GM18870 (cell line): ENCODE data around the gene TMEM115.
A peak's percentile ranks its signal among the peaks of the same experiment; 100 is the strongest.

Experiments
- ATAC-seq: cut with Tn5 transposase; IDR thresholded peaks from one replicate; pipeline ENCODE4 v1.9.1; 2021; ENCODE audit warnings: moderate library complexity; ENCODE audit not compliant: unreplicated experiment

The TMEM115 gene, protein sequence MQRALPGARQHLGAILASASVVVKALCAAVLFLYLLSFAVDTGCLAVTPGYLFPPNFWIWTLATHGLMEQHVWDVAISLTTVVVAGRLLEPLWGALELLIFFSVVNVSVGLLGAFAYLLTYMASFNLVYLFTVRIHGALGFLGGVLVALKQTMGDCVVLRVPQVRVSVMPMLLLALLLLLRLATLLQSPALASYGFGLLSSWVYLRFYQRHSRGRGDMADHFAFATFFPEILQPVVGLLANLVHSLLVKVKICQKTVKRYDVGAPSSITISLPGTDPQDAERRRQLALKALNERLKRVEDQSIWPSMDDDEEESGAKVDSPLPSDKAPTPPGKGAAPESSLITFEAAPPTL

DNA sequence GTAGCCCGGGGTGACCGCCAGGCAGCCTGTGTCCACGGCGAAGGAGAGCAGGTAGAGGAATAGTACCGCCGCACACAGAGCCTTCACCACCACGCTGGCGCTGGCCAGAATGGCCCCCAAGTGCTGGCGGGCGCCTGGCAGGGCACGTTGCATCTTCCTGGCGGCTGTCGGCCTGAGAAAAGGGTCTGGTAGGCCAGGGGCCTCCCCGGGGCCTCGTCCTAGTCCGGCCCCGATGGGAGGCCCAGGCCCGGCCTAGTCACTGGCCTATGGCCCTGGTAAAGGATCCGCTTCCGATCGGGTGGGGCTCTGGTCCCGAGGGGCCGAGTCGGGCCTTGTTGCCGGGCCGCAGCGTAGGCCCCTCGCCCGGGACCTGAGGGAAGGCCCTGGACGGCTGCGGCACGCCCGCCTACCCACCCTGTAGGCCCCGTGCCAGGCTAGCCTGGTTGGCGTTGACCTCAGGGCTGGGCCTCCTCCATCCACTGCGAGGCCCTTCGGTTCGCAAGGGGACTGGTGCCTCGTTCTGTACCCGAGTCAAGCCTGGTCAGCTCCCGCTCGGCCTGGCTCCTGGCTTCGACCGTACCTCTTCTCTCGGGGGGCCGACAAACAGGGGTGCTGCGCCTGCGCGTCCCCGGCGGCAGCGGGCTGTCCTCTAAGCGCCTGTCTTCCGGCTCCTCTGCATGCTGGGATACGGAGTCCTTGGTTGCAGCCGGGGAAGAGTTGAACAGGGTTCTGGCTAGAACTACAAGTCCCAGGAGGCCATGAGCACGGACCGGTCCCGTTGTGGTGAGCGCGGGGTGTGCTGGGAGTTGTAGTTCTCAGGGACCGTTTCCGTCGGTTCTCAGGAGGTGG, at the start of gene TMEM115:
TSS of gene TMEM115 (minus strand) at position 611 of the 849 bp plus-strand sequence. CDS start at position 153, 458 bp downstream.
- ATAC-seq: peak; percentile 94

DNA sequence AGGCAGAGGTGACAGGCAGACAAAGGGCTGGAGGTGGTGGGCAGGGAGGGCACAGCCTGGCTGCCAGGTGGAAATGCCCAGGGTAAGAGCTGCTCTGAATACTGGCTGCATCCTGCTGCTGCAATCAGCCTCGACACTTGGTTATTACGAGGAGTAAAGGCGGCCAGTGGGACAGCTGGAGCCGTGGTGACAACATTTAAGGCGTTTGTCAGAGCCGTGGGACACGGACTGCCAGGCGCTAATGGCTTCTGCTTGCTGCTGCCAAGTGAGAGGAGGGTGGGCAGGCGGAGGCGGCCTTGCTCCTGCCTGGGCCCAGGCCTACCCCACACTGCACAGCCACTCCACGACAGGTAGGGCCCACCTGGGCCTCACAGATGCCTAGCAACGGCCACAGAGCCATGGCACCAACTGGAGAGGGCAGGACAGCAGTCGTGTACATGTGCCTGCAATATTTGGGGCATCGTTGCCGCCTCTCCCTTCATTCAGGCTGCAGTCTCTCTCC, 49.2 kb upstream of the TMEM115 start:
- ATAC-seq: no peak

DNA sequence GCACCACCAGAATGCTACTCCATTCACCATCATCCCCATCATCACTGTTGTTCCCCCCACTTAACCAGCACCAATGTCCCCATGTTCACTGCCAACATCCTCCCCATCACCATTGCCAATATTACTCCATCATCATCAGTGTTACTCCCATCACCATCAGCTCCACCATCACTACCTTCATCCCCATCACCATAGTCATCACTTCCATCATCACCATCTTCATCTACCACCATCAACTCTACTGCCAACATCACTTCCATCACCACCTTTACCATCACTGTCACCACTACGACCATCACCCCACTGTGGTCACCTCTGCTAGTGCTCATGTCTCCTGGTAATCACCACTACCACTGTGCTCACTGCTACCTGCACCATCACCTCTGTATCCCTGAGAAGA, 47.2 kb upstream of the TMEM115 start:
- no peak for ATAC-seq

DNA sequence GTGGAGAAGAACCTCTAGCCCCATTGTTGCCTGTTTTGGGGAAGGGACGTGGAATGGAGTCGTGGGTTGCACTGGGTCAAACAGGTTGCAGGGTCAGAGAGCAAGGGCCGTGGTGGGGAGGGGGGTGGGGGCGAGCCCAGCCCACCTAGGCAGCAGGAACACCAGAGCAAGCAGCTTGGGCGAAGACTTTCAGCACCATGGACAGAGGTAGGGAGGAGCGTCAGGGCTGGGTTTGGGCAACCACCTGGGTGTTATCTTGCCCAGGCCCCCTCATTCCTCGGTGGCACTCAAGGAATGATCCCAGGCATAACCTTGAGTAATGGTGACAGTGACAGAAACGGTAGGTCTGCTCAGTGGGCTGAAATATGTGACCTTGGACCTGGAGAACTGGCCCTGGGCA, 45.9 kb upstream of the TMEM115 start:
- no peak for ATAC-seq

DNA sequence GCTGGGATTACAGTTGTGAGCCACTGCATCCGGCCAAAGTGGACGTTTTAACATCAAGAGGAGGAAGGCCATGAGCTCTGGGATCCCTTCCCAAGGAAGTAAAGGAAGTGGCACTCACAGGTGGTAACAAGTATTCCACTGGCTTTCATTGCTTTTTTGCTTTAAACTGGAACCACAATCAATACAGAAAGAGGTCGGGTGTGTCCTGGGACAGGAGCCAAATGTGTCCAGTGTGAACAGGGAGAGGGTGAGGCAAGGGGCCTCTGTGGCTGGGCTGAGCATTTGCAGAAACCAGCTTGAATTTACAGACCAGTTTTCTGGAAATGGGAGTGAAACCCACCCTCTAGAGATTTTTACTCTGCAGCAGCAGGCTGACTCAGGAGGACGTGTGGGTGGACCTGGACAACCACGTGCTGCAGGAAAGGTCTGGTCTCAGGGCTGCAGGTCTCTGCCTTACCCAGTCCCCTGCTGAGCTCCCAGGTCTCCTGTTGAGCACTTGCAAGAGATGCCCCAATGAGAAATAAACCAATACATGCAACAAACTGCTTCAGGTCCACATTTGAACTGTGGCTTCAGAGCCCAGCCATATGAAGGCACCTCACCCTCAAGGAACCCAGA, 42.8 kb upstream of the TMEM115 start:
- no peak for ATAC-seq

DNA sequence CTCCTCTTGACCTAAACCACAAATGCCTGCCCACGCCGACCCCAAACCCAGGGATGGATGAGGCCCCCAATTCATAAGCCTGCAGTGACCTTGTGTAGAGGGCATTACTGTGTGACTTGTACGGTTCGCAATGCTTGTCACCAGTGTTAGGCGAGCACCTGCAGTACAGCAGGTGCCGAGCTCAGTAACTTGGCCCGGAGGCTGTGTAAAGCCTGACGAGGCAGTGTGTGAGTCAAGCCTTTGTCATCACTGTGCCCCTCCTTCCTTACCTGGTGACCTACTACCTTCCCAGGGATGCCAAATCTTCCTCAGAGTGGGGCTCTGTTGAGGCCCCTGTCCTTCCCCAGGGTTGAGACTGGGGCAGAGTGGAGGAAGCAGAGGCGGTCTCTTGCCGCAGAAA, 37.2 kb upstream of the TMEM115 start:
- ATAC-seq: no peak

DNA sequence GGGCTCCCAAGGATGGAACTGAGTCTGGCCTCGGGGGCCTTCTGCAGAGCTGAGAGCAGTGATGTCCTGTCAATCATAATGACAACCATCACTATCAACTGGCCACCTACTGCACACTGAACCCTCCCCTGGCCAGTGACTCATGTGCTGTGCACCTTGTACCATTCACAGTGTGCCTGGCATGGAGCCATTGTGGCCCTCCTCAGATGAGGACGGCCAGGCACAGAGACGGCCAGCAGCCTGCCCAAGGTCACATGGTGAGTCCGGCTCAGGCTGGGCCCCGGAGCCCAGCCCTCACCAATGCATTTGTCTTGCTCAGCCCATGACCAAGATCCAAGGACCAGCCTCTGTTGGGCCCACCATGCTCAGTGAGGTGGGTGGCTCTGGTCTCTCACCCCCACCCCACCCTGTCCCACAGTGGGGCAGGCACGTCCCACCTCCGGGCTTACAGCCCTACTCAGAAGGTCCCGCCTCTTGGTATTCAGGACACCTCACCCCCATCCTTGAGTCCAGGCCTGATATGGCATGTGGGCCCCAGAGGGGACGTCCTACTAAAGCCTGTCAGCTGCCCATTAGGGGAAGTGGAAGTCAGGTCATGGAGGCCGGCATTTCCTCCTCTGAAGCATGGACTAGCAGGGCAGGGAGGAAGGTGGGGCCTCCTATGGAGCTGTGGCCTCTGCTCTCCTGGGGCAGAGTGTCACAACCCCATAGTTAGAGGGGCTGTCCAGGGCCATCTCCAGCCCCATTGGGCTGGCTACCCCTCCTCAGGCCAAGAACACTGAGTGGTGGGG, 35.9 kb upstream of the TMEM115 start:
- no peak for ATAC-seq

DNA sequence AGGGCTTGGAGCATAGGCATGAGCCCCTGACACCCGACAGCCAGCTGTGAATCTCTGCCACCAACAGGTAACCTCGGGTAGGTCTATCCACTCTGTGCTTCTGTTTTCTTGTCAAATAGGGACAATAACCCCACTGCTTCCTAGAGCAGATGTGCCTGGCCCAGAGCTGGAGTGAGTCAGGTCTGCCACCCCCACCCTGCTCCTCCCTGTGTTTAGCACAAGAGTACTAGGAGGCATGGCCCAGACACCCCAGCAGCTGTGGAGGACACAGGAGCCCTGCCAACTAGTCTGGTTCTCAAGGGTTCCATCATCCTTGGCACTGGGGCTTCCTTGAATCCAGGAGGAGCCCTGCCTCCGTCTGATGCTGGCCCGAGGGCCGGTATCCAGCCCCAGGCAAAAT, 33.7 kb upstream of the TMEM115 start:
- ATAC-seq: no peak

DNA sequence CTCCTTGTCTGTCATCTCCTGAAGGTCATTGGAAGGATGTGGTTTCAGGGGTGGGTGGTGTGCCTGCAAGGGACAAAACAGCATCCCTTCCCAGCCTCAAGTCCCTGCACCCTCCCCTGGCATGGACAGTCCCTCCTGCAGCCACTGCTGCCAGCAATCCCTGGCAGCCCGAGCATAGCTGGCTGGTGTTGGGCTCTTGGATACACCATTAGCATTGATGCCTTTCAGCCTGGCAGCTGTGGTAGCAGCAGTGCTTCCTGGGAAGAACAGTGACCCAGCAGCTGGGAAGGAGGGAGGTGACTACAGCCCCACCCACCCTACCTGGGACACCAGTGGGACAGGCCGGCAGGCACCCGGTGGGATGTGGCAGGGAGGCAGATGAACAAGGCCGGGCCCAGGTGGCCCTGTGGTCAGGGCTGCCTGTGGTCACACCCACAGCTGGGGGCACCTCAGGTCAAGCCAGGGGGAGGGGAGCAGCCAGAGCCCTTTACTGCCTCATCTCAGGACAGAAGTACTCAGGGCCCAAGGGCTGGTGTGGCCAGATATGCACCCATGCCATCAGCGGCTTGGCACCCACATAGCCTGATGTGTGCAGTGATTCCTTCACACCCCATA, 32.9 kb upstream of the TMEM115 start:
- no peak for ATAC-seq

DNA sequence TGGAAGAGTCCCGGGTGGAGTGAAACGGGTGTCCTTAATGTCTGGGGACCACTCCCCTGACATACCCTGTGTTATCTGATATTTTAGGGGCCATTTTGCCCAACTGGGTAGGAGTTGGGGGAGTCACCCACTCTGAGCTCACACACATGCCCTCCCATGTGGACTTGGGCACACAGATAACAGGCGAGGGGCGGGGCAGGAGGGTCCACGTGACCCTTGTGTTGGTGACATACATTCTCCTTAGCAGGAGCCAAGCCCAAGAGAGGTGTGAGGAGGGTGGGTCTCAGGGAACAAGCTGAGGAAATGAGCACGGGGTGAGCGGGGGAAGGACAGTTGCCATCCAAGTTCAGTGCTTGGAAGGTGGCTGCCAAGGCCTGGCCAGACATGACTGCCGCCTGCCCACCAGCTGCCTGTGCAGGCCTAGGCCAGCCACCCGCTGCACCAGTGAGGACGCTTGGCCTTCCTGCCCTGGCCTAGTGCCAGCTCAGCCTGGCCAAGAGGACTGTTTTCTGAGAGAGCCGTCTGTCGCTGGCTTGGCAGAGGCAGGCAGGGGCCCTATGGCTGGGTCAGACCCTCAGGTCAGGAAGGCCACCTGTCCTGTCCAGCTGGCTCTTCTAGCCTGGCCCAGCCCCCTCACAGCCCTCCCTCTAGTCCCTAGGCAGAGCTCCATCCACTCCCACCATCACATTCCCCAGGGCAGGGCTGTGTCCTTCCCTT, 31.3 kb upstream of the TMEM115 start:
- no peak for ATAC-seq

DNA sequence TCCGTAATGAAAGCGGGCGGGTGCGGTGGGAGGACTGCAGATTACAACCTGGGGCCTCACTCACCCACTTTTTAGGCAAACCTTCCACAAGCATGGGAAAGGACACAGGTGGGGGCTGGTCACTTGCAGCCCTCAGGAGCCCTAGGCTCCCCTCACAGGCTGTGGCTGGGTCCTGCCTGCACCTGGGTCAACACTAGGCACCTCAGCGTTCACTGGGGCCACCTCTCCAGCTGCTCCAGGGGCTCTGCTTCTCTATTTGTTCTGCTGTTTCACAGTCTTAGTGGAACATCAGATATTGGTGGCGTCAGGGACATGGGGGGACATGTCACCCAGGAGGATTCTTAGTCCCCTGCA, 30.1 kb upstream of the TMEM115 start:
- no peak for ATAC-seq

DNA sequence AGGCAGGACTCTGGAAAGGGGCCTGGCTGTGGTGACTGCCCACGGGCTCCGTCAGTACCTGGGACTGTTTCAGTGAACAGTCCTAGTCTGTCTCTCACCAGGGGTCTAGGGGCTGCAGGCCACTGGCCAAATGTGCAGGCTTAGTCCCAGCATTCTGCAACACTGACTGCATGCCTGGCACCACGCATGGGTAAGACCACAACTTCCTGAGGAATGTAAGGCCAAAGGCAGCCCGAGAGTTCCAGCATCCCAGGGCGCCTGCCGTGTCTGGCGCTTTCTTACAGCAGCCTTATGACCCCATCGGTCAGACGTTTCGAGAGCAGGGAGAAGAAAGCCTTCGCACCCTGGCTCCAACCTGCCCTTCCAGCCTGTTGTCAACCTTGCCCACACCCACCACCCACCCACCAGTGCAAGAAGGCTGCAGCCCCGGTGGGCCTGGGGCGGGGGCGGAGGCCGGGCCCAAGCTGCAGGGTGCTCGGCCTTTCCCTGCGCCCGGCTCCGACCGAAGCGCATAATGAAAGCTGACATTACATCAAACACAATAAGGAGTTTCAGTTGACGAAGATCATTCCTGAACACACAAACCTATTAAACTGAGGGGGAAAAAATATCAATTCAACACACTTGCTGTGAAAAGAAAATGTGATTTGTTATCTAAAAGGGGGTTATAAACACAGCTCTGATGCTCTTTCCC, 29.5 kb upstream of the TMEM115 start:
- no peak for ATAC-seq

DNA sequence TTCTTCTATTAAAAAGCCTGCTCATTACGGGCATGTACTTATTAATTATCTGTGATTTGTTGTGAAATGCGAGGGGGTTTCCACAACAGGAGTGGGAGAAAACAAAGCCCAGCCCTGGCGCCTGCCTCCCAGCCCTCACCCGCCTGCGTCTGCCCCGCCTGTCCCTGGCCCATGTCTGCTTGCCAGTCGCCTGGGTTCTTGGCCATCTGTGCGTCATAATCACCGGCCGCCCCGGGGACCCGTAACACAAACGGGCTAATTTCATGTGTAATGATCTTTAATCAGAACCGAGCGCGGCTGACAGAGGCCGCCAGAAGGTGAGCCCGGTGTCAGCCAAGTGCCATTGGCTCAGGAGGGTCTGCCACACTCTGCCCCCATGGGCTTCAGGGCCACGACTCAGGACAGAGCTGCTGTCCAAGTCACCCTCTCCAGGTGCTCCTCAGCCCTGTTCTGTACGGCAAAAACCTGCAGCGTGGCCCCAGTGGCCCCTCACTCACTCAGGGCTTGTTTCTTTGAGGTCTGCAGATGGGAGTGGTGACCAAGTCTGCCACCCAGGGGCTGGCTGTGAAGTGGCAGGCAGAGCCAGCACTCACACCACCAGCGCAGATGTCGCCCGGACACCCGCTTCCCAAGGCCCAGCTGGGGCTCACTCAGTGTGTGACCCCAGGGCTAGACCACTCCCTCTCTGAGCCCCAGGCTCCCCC, 28.8 kb upstream of the TMEM115 start:
- ATAC-seq: no peak

DNA sequence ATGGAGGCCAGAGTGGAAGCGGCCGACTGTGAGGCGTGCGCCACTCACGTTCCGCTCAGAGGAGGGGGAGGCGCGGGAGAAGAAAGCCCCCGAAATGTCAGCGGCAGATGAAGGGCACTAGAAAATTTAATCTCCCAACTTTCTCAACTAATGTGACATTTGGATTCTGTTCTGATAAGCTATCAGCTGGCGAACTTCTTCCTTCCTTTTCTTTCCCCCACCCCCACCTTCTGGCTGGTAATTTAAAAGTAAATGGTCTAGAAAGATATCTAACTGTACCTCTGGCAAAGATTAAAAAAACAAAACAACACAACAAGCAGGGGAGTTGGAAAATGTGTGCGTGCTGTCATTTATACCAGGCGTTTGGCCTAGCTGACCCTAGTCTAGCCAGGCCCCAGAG, 26.4 kb upstream of the TMEM115 start:
- ATAC-seq: no peak

DNA sequence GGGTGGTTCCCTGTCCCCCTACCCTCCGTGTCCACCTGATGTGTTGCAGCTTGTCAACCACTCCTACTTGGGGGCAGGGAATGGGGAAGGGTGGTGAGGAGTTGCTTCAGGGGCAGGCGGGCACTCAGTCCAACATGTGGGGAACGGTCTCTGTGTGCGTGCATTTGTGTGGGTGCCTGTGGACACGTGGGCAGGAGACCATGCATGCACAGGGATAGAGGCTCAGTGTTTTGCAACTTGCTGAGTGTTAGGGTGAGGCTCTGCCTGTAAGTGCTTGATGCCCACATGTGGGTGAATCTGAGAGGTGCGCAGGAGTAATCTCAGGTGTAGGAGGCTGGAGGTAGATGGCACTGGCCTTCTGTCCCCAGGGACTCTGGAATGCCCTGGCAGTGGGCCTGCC, 24.4 kb upstream of the TMEM115 start:
- no peak for ATAC-seq

DNA sequence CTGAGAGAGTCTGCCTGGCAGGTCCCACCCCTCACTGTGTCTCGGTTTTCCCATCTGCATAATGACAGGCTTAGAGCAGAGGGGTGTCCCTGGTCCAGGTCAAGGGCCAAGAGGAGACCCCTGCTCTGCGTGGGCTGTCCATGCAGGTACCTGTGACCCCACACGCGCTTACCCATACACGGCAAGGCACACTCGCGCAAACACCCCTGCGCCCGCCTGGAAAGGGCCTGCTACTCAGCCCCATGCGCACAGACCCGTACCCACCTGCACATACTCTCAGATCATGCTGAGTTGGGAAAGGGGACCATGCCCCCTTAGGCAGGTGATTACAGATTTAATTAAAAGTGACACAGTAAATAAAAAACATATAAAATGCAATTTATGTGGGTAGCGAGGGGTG, 23.4 kb upstream of the TMEM115 start:
- no peak for ATAC-seq

DNA sequence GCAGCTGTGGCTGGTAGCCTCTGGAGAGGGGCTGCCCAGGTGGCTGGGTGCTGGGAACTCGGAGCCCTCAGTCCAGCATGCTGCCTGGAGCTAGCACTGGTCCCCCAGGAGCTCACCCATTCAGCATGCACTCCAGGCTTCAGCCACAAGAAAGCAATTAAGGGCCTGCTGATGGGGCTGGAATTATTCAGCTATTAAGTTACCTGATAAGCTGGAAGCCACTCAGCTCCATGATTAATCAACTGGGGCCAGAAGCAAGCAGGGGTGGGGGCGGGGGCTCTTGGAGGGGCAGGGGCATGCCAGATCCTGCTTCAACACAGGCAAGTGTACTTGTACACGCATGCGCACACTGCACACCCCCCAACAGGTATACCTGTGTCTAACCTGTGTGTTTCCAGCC, 22.1 kb upstream of the TMEM115 start:
- no peak for ATAC-seq

DNA sequence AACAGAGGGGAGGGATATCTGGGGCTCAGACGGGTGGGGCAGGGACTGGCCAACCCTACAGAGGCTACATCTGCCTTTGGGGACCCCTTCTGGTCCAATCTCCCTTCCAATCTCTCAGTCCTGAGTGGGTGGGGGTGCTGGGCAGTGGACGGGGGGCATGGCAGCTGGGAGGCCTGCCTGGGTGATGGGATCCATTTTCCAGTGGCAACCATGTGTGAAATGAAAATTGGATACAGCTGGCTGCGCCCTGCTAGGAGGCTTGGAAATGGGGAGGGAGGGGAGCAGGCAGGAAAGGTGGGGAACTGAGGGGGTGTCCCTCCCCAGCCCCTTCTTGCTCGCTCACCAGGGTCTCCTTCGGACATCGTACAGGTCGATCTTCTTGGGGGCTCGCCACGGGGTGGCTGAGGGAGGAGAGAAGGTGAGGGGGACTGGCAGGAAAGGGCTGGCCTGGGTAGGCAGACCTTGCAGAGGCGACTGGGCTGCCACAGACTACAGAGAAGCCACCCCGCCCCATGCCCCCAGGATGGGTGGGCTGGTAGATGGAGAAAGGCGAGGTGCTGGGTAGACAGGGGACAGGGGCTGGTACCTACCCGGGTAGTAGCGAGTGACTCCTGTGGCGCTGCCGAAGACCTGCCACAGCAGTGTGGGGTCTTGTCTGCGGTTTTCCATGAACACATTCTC, 21.2 kb upstream of the TMEM115 start:
- ATAC-seq: no peak
